HepG2 (cell line): ENCODE data around the gene CCDC183. TPM values are rescaled to one million over a fixed set of nuclear protein-coding genes. Genes with fewer than 3 reads are reported as not detected.

Source experiments
- GATAD1 ChIP-seq: IDR thresholded peaks from 2 replicates; pipeline ENCODE4 v1.6.1; 2016; ENCODE audit warnings: missing genetic modification reagents, missing compliant biosample characterization
- JUNB ChIP-seq: sonication (generic); formaldehyde crosslinking; IDR thresholded peaks from 2 replicates; pipeline ENCODE4 v1.8.0; 2022; ENCODE audit warnings: missing genetic modification reagents, mild to moderate bottlenecking, borderline replicate concordance
- KDM2A ChIP-seq: sonication (generic); formaldehyde crosslinking; IDR thresholded peaks from 2 replicates; pipeline ENCODE4 v1.4.0; 2020; ENCODE audit warnings: low read depth, missing genetic modification reagents, borderline replicate concordance
- PBX2 ChIP-seq: IDR thresholded peaks from 2 replicates; pipeline ENCODE4 v1.6.1; 2016; ENCODE audit warnings: control low read depth
- RAD51 ChIP-seq: fragments of 450-650 bp; IDR thresholded peaks from 2 replicates; pipeline ENCODE4 v1.6.1; 2016; ENCODE audit warnings: borderline replicate concordance
- RBAK ChIP-seq: sonication (generic); formaldehyde crosslinking; IDR thresholded peaks from 2 replicates; pipeline ENCODE4 v1.5.1; 2020; ENCODE audit warnings: mild to moderate bottlenecking, missing genetic modification reagents
- RXRB ChIP-seq: IDR thresholded peaks from 2 replicates; pipeline ENCODE4 v1.6.1; 2016; ENCODE audit warnings: borderline replicate concordance, missing genetic modification reagents, missing compliant biosample characterization
- SNAPC5 ChIP-seq: sonication (generic); formaldehyde crosslinking; IDR thresholded peaks from 2 replicates; pipeline ENCODE4 v1.8.1; 2023; ENCODE audit warnings: mild to moderate bottlenecking, missing genetic modification reagents, borderline replicate concordance
- SPEN ChIP-seq: sonication (generic); formaldehyde crosslinking; IDR thresholded peaks from 2 replicates; pipeline ENCODE4 v1.5.1; 2020; ENCODE audit warnings: low read depth, mild to moderate bottlenecking, missing genetic modification reagents
- THYN1 ChIP-seq: sonication (generic); formaldehyde crosslinking; IDR thresholded peaks from 2 replicates; pipeline ENCODE4 v1.8.1; 2023; ENCODE audit warnings: low read depth, mild to moderate bottlenecking, moderate library complexity, missing genetic modification reagents, borderline replicate concordance
- UBTF ChIP-seq: sonication (generic); formaldehyde crosslinking; IDR thresholded peaks from 2 replicates; pipeline ENCODE4 v1.4.0; 2020; ENCODE audit warnings: mild to moderate bottlenecking, missing genetic modification reagents
- ZKSCAN1 ChIP-seq: fragments of 150-350 bp; IDR thresholded peaks from 2 replicates; pipeline ENCODE4 v1.6.1; 2014; ENCODE audit warnings: low read length
- ZNF20 ChIP-seq: sonication (generic); formaldehyde crosslinking; IDR thresholded peaks from 2 replicates; pipeline ENCODE4 v1.4.0; 2020; ENCODE audit warnings: mild to moderate bottlenecking, moderate library complexity, missing genetic modification reagents
- ZNF235 ChIP-seq: sonication (generic); formaldehyde crosslinking; IDR thresholded peaks from 2 replicates; pipeline ENCODE4 v1.8.1; 2023; ENCODE audit warnings: mild to moderate bottlenecking, missing genetic modification reagents, borderline replicate concordance
- ZNF660 ChIP-seq: sonication (generic); formaldehyde crosslinking; IDR thresholded peaks from 2 replicates; pipeline ENCODE4 v1.5.1; 2020; ENCODE audit warnings: mild to moderate bottlenecking, low read depth, missing genetic modification reagents, borderline replicate concordance
- ZNF674 ChIP-seq: sonication (generic); formaldehyde crosslinking; IDR thresholded peaks from 2 replicates; pipeline ENCODE4 v1.5.0; 2020; ENCODE audit warnings: low read depth, mild to moderate bottlenecking, missing genetic modification reagents
- ZNF7 ChIP-seq: IDR thresholded peaks from 2 replicates; pipeline ENCODE4 v1.6.1; 2016; ENCODE audit warnings: missing biosample characterization, missing genetic modification reagents
- ZNF790 ChIP-seq: sonication (generic); formaldehyde crosslinking; IDR thresholded peaks from 2 replicates; pipeline ENCODE4 v1.8.0; 2022; ENCODE audit warnings: missing genetic modification reagents, mild to moderate bottlenecking, borderline replicate concordance
- ZSCAN21 ChIP-seq: sonication (generic); formaldehyde crosslinking; IDR thresholded peaks from 2 replicates; pipeline ENCODE4 v1.8.0; 2022; ENCODE audit warnings: mild to moderate bottlenecking, missing genetic modification reagents, moderate library complexity, borderline replicate concordance
- polyA plus RNA-seq, 8 experiments: library from polyadenylated mRNA; depleted of rRNA in 3 of 8; stranded (reverse) in 7 of 8; unstranded in 1 of 8; fragments of >200 nt; fragmentation: Illumina TruSeq in 4 of 8; extraction: Trizol in 4 of 8; gene quantifications; 2 replicates each; pipeline versions ENCODE4 v1.2.1 to v1.2.3, GENCODE V29; 2011 to 2016; ENCODE audit warnings: low read depth in 4 of 8, missing spikeins in 1 of 8, mixed read lengths in 1 of 8; ENCODE audit not compliant: insufficient read depth in 1 of 8
- total RNA-seq, 5 experiments: library from RNA; depleted of rRNA; stranded (reverse); fragments of >200 nt; fragmentation: Illumina TruSeq; extraction: Trizol; gene quantifications; 2 replicates each; pipeline ENCODE4 v1.2.3, GENCODE V29; 2016; ENCODE audit warnings: low read depth in 1 of 5
- TF ChIP-seq, protein P1 (sequence below): sonication (generic); formaldehyde crosslinking; IDR thresholded peaks from 2 replicates; pipeline ENCODE4 v1.9.0; 2021; ENCODE audit warnings: missing genetic modification reagents, borderline replicate concordance
- TF ChIP-seq, protein P2 (sequence below): sonication (generic); formaldehyde crosslinking; IDR thresholded peaks from 2 replicates; pipeline ENCODE4 v1.4.0; 2020; ENCODE audit warnings: missing genetic modification reagents

Gene CCDC183
- total and polyA plus RNA-seq, 2 of the 13 experiments (the other 11 are each of a cell fraction or from before 2014, with no cell fraction given): 5.0 to 66.4 TPM

- TF ChIP-seq RAD51 (no peak), ZNF660 (no peak), KDM2A (CRISPR knock-in tag) (peak; percentile 92), UBTF (CRISPR knock-in tag) (peak; percentile 72), RXRB (peak; percentile 60), GATAD1 (CRISPR knock-in tag) (peak; percentile 57; the same call in 1 of the 2 replicates), ZNF7 (CRISPR knock-in tag) (no peak), ZNF790 (peak; percentile 82; the same call in 1 of the 2 replicates), ZNF235 (no peak), SPEN (CRISPR knock-in tag) (peak; percentile 19; the same call in 1 of the 2 replicates), RBAK (CRISPR knock-in tag) (no peak), ZNF20 (no peak), JUNB (CRISPR knock-in tag) (no peak), ZSCAN21 (peak; percentile 78), PBX2 (CRISPR knock-in tag) (no peak), THYN1 (CRISPR knock-in tag) (no peak), ZKSCAN1 (no peak), SNAPC5 (CRISPR knock-in tag) (no peak), ZNF674 (CRISPR knock-in tag) (peak; percentile 39; the same call in 1 of the 2 replicates)
- TF ChIP-seq, protein P1, sequence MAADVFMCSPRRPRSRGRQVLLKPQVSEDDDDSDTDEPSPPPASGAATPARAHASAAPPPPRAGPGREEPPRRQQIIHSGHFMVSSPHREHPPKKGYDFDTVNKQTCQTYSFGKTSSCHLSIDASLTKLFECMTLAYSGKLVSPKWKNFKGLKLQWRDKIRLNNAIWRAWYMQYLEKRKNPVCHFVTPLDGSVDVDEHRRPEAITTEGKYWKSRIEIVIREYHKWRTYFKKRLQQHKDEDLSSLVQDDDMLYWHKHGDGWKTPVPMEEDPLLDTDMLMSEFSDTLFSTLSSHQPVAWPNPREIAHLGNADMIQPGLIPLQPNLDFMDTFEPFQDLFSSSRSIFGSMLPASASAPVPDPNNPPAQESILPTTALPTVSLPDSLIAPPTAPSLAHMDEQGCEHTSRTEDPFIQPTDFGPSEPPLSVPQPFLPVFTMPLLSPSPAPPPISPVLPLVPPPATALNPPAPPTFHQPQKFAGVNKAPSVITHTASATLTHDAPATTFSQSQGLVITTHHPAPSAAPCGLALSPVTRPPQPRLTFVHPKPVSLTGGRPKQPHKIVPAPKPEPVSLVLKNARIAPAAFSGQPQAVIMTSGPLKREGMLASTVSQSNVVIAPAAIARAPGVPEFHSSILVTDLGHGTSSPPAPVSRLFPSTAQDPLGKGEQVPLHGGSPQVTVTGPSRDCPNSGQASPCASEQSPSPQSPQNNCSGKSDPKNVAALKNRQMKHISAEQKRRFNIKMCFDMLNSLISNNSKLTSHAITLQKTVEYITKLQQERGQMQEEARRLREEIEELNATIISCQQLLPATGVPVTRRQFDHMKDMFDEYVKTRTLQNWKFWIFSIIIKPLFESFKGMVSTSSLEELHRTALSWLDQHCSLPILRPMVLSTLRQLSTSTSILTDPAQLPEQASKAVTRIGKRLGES (CRISPR knock-in tag): no peak
- TF ChIP-seq, protein P2, sequence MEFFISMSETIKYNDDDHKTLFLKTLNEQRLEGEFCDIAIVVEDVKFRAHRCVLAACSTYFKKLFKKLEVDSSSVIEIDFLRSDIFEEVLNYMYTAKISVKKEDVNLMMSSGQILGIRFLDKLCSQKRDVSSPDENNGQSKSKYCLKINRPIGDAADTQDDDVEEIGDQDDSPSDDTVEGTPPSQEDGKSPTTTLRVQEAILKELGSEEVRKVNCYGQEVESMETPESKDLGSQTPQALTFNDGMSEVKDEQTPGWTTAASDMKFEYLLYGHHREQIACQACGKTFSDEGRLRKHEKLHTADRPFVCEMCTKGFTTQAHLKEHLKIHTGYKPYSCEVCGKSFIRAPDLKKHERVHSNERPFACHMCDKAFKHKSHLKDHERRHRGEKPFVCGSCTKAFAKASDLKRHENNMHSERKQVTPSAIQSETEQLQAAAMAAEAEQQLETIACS (CRISPR knock-in tag): no peak
Measured at GRCh38 chr9:136799079-136799853, 3.1 kb downstream of the CCDC183 start (continued).
